ENCODE data around the gene CD82. TPM values are rescaled to one million over a fixed set of nuclear protein-coding genes. Genes with fewer than 3 reads are reported as not detected.

The CD82 gene
- total and polyA plus RNA-seq, 2 experiments from 2014 or later, result 4.8 to 6.0 TPM

DNA sequence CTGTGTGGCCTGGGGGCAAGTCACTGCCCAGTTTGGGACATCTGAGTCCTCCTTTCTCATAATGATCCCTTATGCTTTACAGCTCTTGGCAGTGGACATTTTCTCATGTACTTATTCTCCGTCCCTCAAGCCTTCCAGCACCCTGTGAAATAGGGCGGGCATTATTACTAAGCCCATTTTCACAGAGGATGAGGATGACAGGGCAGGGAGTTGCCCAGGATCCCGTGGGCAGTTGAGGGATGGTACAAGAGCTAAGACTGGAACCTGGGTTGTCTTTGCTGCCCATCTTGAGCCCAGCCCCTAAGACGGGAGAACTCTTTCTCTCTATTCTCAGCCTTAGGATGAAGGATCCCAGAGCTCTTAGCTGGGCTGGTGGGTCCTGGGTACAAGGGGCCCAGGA lies 11.2 kb downstream of the CD82 start:
- Histone ChIP-seq H3K4me1 (ENCODE audit: insufficient read depth) (peaks cover 20% of the 10 kb centered on the region), H2AFZ (no peak overlapping the region), H3K79me2 (ENCODE audit: insufficient read depth) (no peaks in the 10 kb centered on the region), H3K27me3 (replicated peaks; ENCODE audit: insufficient read depth) (no peaks in the 10 kb centered on the region), H3K4me3 (no peak overlapping the region), H3K9ac (no peak overlapping the region), H3K4me2 (ENCODE audit: unreplicated experiment) (no peak overlapping the region), H3F3A (ENCODE audit: insufficient read depth) (peaks cover 14% of the 10 kb centered on the region), H3K27ac (no peak overlapping the region), H3K36me3 (ENCODE audit: low read depth) (no peaks in the 10 kb centered on the region), H3K9me3 (ENCODE audit: low read depth) (no peaks in the 10 kb centered on the region), H3K9me2 (ENCODE audit: insufficient read depth) (no peaks in the 10 kb centered on the region), H4K20me1 (ENCODE audit: insufficient read depth) (no peaks in the 10 kb centered on the region)
- DNase-seq, result no peak
- in situ Hi-C loops (cut with MboI), result no loop called here
- WGBS, 2 experiments (ENCODE audit: low coverage in 1 of 2, low lambda C conversion rate in 2 of 2, missing lambda C conversion rate in 2 of 2), result 82 to 85% methylated on average over 4 of the region's 4 CpGs
- TF ChIP-seq EZH2 (IDR thresholded peaks at IDR 0.05; ENCODE audit: insufficient read depth, poor library complexity, severe bottlenecking) (no peak), EZH2phosphoT487 (IDR thresholded peaks at IDR 0.05; ENCODE audit: insufficient read depth, low read depth) (no peak)

GRCh38 chr11:44577231-44577830 lies 11.9 kb downstream of the CD82 start:
- Histone ChIP-seq H3K79me2 (ENCODE audit: insufficient read depth) (no peaks in the 10 kb centered on the region), H3K27ac (no peak overlapping the region), H3K4me3 (no peak overlapping the region), H2AFZ (no peak overlapping the region), H3K36me3 (ENCODE audit: low read depth) (no peaks in the 10 kb centered on the region), H3K27me3 (replicated peaks; ENCODE audit: insufficient read depth) (no peaks in the 10 kb centered on the region), H4K20me1 (ENCODE audit: insufficient read depth) (no peaks in the 10 kb centered on the region), H3K9me2 (ENCODE audit: insufficient read depth) (no peaks in the 10 kb centered on the region), H3K4me2 (ENCODE audit: unreplicated experiment) (no peak overlapping the region), H3K9ac (no peak overlapping the region), H3F3A (ENCODE audit: insufficient read depth) (peaks cover 14% of the 10 kb centered on the region), H3K4me1 (ENCODE audit: insufficient read depth) (peaks cover 20% of the 10 kb centered on the region), H3K9me3 (ENCODE audit: low read depth) (no peaks in the 10 kb centered on the region)
- in situ Hi-C loops (cut with MboI), result no loop called here
- no peak for DNase-seq
- TF ChIP-seq EZH2 (IDR thresholded peaks at IDR 0.05; ENCODE audit: insufficient read depth, poor library complexity, severe bottlenecking), result no peak
- TF ChIP-seq EZH2phosphoT487 (IDR thresholded peaks at IDR 0.05; ENCODE audit: insufficient read depth, low read depth), result no peak
- WGBS, 2 experiments (ENCODE audit: low coverage in 1 of 2, low lambda C conversion rate in 2 of 2, missing lambda C conversion rate in 2 of 2), result 93 to 97% methylated on average over 7 of the region's 7 CpGs

- no peaks in the 10 kb centered on the region for H3K27me3 ChIP-seq (replicated peaks; ENCODE audit: insufficient read depth)
- no peak overlapping the region for H3K4me2 ChIP-seq (ENCODE audit: unreplicated experiment)
- TF ChIP-seq EZH2 (IDR thresholded peaks at IDR 0.05; ENCODE audit: insufficient read depth, poor library complexity, severe bottlenecking) (no peak), EZH2phosphoT487 (IDR thresholded peaks at IDR 0.05; ENCODE audit: insufficient read depth, low read depth) (no peak)
- H3K9ac ChIP-seq, result no peak overlapping the region
- H3K4me3 ChIP-seq, result no peak overlapping the region
- H3K27ac ChIP-seq, result no peak overlapping the region
- H3K36me3 ChIP-seq (ENCODE audit: low read depth), result no peaks in the 10 kb centered on the region
- peaks cover 14% of the 10 kb centered on the region for H3F3A ChIP-seq (ENCODE audit: insufficient read depth)
- WGBS, 2 experiments (ENCODE audit: low coverage in 1 of 2, low lambda C conversion rate in 2 of 2, missing lambda C conversion rate in 2 of 2), result 89 to 95% methylated on average over 4 to 5 of the region's 5 CpGs
- no peaks in the 10 kb centered on the region for H4K20me1 ChIP-seq (ENCODE audit: insufficient read depth)
- H2AFZ ChIP-seq, result no peak overlapping the region
- no peaks in the 10 kb centered on the region for H3K9me3 ChIP-seq (ENCODE audit: low read depth)
- H3K9me2 ChIP-seq (ENCODE audit: insufficient read depth), result no peaks in the 10 kb centered on the region
- H3K4me1 ChIP-seq (ENCODE audit: insufficient read depth), result peaks cover 20% of the 10 kb centered on the region
- H3K79me2 ChIP-seq (ENCODE audit: insufficient read depth), result no peaks in the 10 kb centered on the region
- in situ Hi-C loops (cut with MboI), result no loop called here
- DNase-seq, result no peak
Measured at GRCh38 chr11:44578279-44578678, 12.8 kb downstream of the CD82 start.

DNA sequence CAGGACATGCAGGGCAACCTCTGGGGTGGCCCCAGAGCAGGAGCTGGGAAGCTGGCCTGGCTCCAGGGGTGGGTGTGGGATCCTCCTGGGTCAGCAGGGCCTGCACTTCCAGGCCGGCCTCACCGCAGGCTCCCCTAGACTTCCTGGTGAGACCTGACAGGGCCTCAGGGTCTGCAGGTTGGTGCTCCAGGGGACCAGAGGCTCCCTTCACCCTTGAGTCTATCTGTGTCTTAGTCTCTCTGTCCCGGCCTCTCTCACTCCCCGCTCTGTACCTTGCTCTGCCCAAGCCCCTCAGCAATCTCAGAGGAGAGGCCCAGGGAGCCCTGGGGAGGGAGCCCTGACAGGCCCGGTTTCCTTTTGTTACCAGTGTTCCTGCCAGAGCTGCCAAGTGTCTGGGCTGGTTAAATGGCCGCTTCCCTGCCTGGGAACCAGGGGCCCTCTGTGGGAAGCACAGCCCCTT lies 13.9 kb downstream of the CD82 start:
- in situ Hi-C loops (cut with MboI), result no loop called here
- Histone ChIP-seq H4K20me1 (ENCODE audit: insufficient read depth) (no peaks in the 10 kb centered on the region), H3K9me2 (ENCODE audit: insufficient read depth) (no peaks in the 10 kb centered on the region), H3K27me3 (replicated peaks; ENCODE audit: insufficient read depth) (no peaks in the 10 kb centered on the region), H3K4me2 (ENCODE audit: unreplicated experiment) (no peak overlapping the region), H3K4me3 (no peak overlapping the region), H3K79me2 (ENCODE audit: insufficient read depth) (no peaks in the 10 kb centered on the region), H3F3A (ENCODE audit: insufficient read depth) (peaks cover 5% of the 10 kb centered on the region), H3K27ac (no peak overlapping the region), H3K4me1 (ENCODE audit: insufficient read depth) (peaks cover 16% of the 10 kb centered on the region), H2AFZ (no peak overlapping the region), H3K36me3 (ENCODE audit: low read depth) (no peaks in the 10 kb centered on the region), H3K9me3 (ENCODE audit: low read depth) (no peaks in the 10 kb centered on the region), H3K9ac (no peak overlapping the region)
- WGBS, 2 experiments (ENCODE audit: low coverage in 1 of 2, low lambda C conversion rate in 2 of 2, missing lambda C conversion rate in 2 of 2), result 89 to 92% methylated on average over 6 of the region's 6 CpGs
- TF ChIP-seq EZH2 (IDR thresholded peaks at IDR 0.05; ENCODE audit: insufficient read depth, poor library complexity, severe bottlenecking) (no peak), EZH2phosphoT487 (IDR thresholded peaks at IDR 0.05; ENCODE audit: insufficient read depth, low read depth) (no peak)
- no peak for DNase-seq

All from GM23248 (cell line).